KMS-11 (cell line): Measurements from ENCODE around the gene SERPINB6.

Experiments used
- H2AFZ ChIP-seq: fragments of 200-600 bp; sonication (generic); 2 replicates; pipeline ENCODE4 v1.6.1; 2016; ENCODE audit warnings: antibody characterized with exemption, mixed run types, low read depth
- H3K27ac ChIP-seq: fragments of 200-600 bp; sonication (generic); 2 replicates; pipeline ENCODE4 v1.6.1; 2016; ENCODE audit warnings: mild to moderate bottlenecking, mixed run types
- H3K27me3 ChIP-seq: fragments of 200-600 bp; sonication (generic); 2 replicates; pipeline ENCODE4 v1.6.1; 2017; ENCODE audit warnings: mild to moderate bottlenecking, low read depth, mixed run types, moderate library complexity; ENCODE audit not compliant: insufficient read depth
- H3K36me3 ChIP-seq: fragments of 200-600 bp; sonication (generic); 2 replicates; pipeline ENCODE4 v1.6.1; 2017; ENCODE audit warnings: mild to moderate bottlenecking, mixed run types; ENCODE audit not compliant: insufficient read depth
- H3K4me1 ChIP-seq: fragments of 200-600 bp; sonication (generic); 2 replicates; pipeline ENCODE4 v1.6.1; 2016; ENCODE audit warnings: mild to moderate bottlenecking, low read depth, mixed run types; ENCODE audit not compliant: poor library complexity, severe bottlenecking
- H3K4me2 ChIP-seq: fragments of 200-600 bp; sonication (generic); 2 replicates; pipeline ENCODE4 v1.7.0; 2016; ENCODE audit warnings: mild to moderate bottlenecking, mixed run types
- H3K4me3 ChIP-seq: fragments of 200-600 bp; sonication (generic); IDR thresholded peaks from 2 replicates; pipeline ENCODE4 v1.6.1; 2017; ENCODE audit warnings: low read depth, low read length, mixed read lengths; ENCODE audit not compliant: insufficient read depth
- H3K79me2 ChIP-seq: fragments of 200-600 bp; sonication (generic); 2 replicates; pipeline ENCODE4 v1.6.1; 2016; ENCODE audit warnings: low read depth, mixed run types; ENCODE audit not compliant: insufficient read depth
- H3K9ac ChIP-seq: fragments of 200-600 bp; sonication (generic); 2 replicates; pipeline ENCODE4 v1.6.1; 2016; ENCODE audit warnings: mild to moderate bottlenecking, mixed run types
- H4K20me1 ChIP-seq: fragments of 200-600 bp; sonication (generic); 2 replicates; pipeline ENCODE4 v1.6.1; 2016; ENCODE audit warnings: mild to moderate bottlenecking, mixed run types; ENCODE audit not compliant: insufficient read depth
- CTCF ChIP-seq: fragments of 200-600 bp; sonication (generic); conservative IDR thresholded peaks from 2 replicates; pipeline ENCODE4 v1.6.1; 2017; ENCODE audit warnings: low read depth, mild to moderate bottlenecking, antibody characterized with exemption, low read length, moderate library complexity, mixed read lengths

The SERPINB6 gene

GRCh38 chr6:2956930-2957685 is 14.3 kb downstream of the SERPINB6 start:
- no peak overlapping the region for H3K4me3 ChIP-seq
- no peak overlapping the region for H3K4me2 ChIP-seq
- H3K9ac ChIP-seq: no peak overlapping the region
- H3K4me1 ChIP-seq: peaks cover 11% of the 10 kb centered on the region
- H4K20me1 ChIP-seq: no peaks in the 10 kb centered on the region
- H3K27ac ChIP-seq: no peak overlapping the region
- no peaks in the 10 kb centered on the region; the same call in 1 of the 2 replicates for H3K27me3 ChIP-seq
- H2AFZ ChIP-seq: no peak overlapping the region
- no peaks in the 10 kb centered on the region for H3K79me2 ChIP-seq
- TF ChIP-seq CTCF: no peak
- no peaks in the 10 kb centered on the region for H3K36me3 ChIP-seq

- H2AFZ ChIP-seq: peak overlapping the region; percentile 53; the same call in 1 of the 2 replicates
- no peak for TF ChIP-seq CTCF
- H3K9ac ChIP-seq: no peak overlapping the region
- peaks cover 35% of the 10 kb centered on the region for H3K27me3 ChIP-seq
- no peak overlapping the region for H3K27ac ChIP-seq
- H4K20me1 ChIP-seq: no peaks in the 10 kb centered on the region
- H3K4me3 ChIP-seq: no peak overlapping the region
- H3K36me3 ChIP-seq: no peaks in the 10 kb centered on the region
- H3K79me2 ChIP-seq: no peaks in the 10 kb centered on the region
- peaks cover 11% of the 10 kb centered on the region for H3K4me1 ChIP-seq
- H3K4me2 ChIP-seq: peak overlapping the region; percentile 48
Measured at GRCh38 chr6:2953098-2953497, 18.3 kb downstream of the SERPINB6 start.

- peaks cover 40% of the 10 kb centered on the region for H3K27me3 ChIP-seq
- H3K4me2 ChIP-seq: peak overlapping the region; percentile 48
- H3K4me1 ChIP-seq: peaks cover 13% of the 10 kb centered on the region
- H3K36me3 ChIP-seq: no peaks in the 10 kb centered on the region
- peak; percentile 98 for TF ChIP-seq CTCF
- peak overlapping the region; percentile 53 for H2AFZ ChIP-seq
- no peak overlapping the region for H3K4me3 ChIP-seq
- no peak overlapping the region for H3K27ac ChIP-seq
- no peaks in the 10 kb centered on the region for H3K79me2 ChIP-seq
- no peaks in the 10 kb centered on the region for H4K20me1 ChIP-seq
- no peak overlapping the region for H3K9ac ChIP-seq
Measured at GRCh38 chr6:2952557-2953095, 18.7 kb downstream of the SERPINB6 start.

GRCh38 chr6:2951728-2952127 is 19.6 kb downstream of the SERPINB6 start:
- Histone ChIP-seq H4K20me1 (no peaks in the 10 kb centered on the region), H3K9ac (no peak overlapping the region), H2AFZ (no peak overlapping the region), H3K36me3 (no peaks in the 10 kb centered on the region), H3K4me3 (no peak overlapping the region), H3K79me2 (no peaks in the 10 kb centered on the region), H3K4me1 (peaks cover 22% of the 10 kb centered on the region), H3K27me3 (peaks cover 49% of the 10 kb centered on the region), H3K4me2 (no peak overlapping the region), H3K27ac (no peak overlapping the region)
- TF ChIP-seq CTCF: no peak
